IMR-90 (cell line): Measurements from ENCODE around the gene PITPNC1. TPM values are rescaled to one million over a fixed set of nuclear protein-coding genes. Genes with fewer than 3 reads are reported as not detected.

Experiments
- ATAC-seq: fragments of 200-7000 bp; cut with Tn5 transposase; 2 replicates; pipeline ENCODE4 v1.9.1; 2020; ENCODE audit warnings: low read depth, mild to moderate bottlenecking, moderate library complexity
- BruUV-seq: library from RNA; stranded (reverse); fragments of 400-500 nt; replicated peaks from 2 replicates; lab custom pipeline; 2021; lab: Mats Ljungman, UMichigan
- CTCF ChIA-PET: fragments of 300-600 bp; formaldehyde crosslinking; extraction: SDS; loops from one replicate; lab custom pipeline; 2021; ENCODE audit warnings: antibody characterized with exemption; lab: Yijun Ruan, JAX
- POLR2A ChIA-PET: fragments of 300-600 bp; sonication (Branson Sonifier 250); formaldehyde crosslinking; loops from one replicate; lab custom pipeline; 2022; ENCODE audit warnings: antibody characterized with exemption; ENCODE audit not compliant: unreplicated experiment; lab: Charles Lee
- DNase-seq: peaks from one replicate; pipeline ENCODE4 v3.0.0; 2013
- H2AFZ ChIP-seq: replicated peaks from 2 replicates; pipeline ENCODE3; 2013; ENCODE audit warnings: low read length, mild to moderate bottlenecking; ENCODE audit not compliant: poor library complexity
- H2AK5ac ChIP-seq: 2 replicates; pipeline ENCODE4 v1.6.1; 2013; ENCODE audit warnings: low read depth, low read length, inconsistent platforms
- H2AK9ac ChIP-seq: replicated peaks from 2 replicates; pipeline ENCODE3; 2013; ENCODE audit warnings: mild to moderate bottlenecking, low read depth, low read length, moderate library complexity; ENCODE audit not compliant: poor library complexity
- H2BK120ac ChIP-seq: 2 replicates; pipeline ENCODE4 v1.6.1; 2013; ENCODE audit warnings: low read depth, low read length, inconsistent platforms
- H2BK15ac ChIP-seq: 3 replicates; pipeline ENCODE4 v1.6.1; 2013; ENCODE audit warnings: low read depth, low read length, inconsistent platforms
- H2BK20ac ChIP-seq: 2 replicates; pipeline ENCODE4 v1.6.1; 2013; ENCODE audit warnings: low read depth, mild to moderate bottlenecking, inconsistent platforms, low read length, moderate library complexity
- H2BK5ac ChIP-seq: 2 replicates; pipeline ENCODE4 v1.6.1; 2013; ENCODE audit warnings: mild to moderate bottlenecking, low read depth, low read length, inconsistent platforms; ENCODE audit not compliant: poor library complexity, severe bottlenecking
- H3K14ac ChIP-seq: replicated peaks from 2 replicates; pipeline ENCODE4 v1.6.1; 2013; ENCODE audit warnings: low read depth, low read length, inconsistent platforms
- H3K18ac ChIP-seq: 2 replicates; pipeline ENCODE4 v1.6.1; 2013; ENCODE audit warnings: low read depth, low read length, control low read depth
- H3K23ac ChIP-seq: 2 replicates; pipeline ENCODE4 v1.6.1; 2013; ENCODE audit warnings: low read depth, low read length, inconsistent platforms
- H3K27ac ChIP-seq: 2 replicates; pipeline ENCODE4 v1.5.1; 2013; ENCODE audit warnings: mild to moderate bottlenecking, control low read depth, low read length; ENCODE audit not compliant: insufficient read depth
- H3K27me3 ChIP-seq: 2 replicates; pipeline ENCODE4 v1.6.1; 2013; ENCODE audit warnings: low read length; ENCODE audit not compliant: control insufficient read depth, insufficient read depth
- H3K36me3 ChIP-seq: 2 replicates; pipeline ENCODE4 v1.6.1; 2013; ENCODE audit warnings: low read length, mixed read lengths; ENCODE audit not compliant: control insufficient read depth, insufficient read depth
- H3K4ac ChIP-seq: 2 replicates; pipeline ENCODE4 v1.6.1; 2013; ENCODE audit warnings: low read depth, low read length, inconsistent platforms
- H3K4me1 ChIP-seq: 2 replicates; pipeline ENCODE4 v1.6.1; 2013; ENCODE audit warnings: low read length, mixed read lengths; ENCODE audit not compliant: control insufficient read depth, insufficient read depth
- H3K4me2 ChIP-seq: 2 replicates; pipeline ENCODE4 v1.6.1; 2013; ENCODE audit warnings: low read depth, mild to moderate bottlenecking, control low read depth, low read length, moderate library complexity
- H3K4me3 ChIP-seq: 2 replicates; pipeline ENCODE4 v1.5.1; 2013; ENCODE audit warnings: low read depth, mild to moderate bottlenecking, control low read depth, low read length, moderate library complexity; ENCODE audit not compliant: insufficient read depth
- H3K56ac ChIP-seq: 2 replicates; pipeline ENCODE4 v1.6.1; 2013; ENCODE audit warnings: low read length, inconsistent platforms; ENCODE audit not compliant: insufficient read depth; ENCODE audit errors: extremely low read depth
- H3K79me1 ChIP-seq, 2 experiments: 2 replicates each; pipeline ENCODE4 v1.6.1; 2013; ENCODE audit warnings: low read length in 2 of 2, inconsistent platforms in 1 of 2, low read depth in 1 of 2
- H3K9ac ChIP-seq: 2 replicates; pipeline ENCODE4 v1.6.1; 2013; ENCODE audit warnings: low read depth, low read length, control low read depth
- H3K9me1 ChIP-seq: 2 replicates; pipeline ENCODE4 v1.6.1; 2013; ENCODE audit warnings: low read length, inconsistent platforms; ENCODE audit not compliant: insufficient read depth
- H3K9me3 ChIP-seq: 2 replicates; pipeline ENCODE4 v1.6.1; 2013; ENCODE audit warnings: low read length; ENCODE audit not compliant: control insufficient read depth, insufficient read depth
- H4K20me1 ChIP-seq: 2 replicates; pipeline ENCODE4 v1.6.1; 2013; ENCODE audit warnings: low read length, inconsistent platforms; ENCODE audit not compliant: insufficient read depth
- H4K5ac ChIP-seq: 2 replicates; pipeline ENCODE4 v1.6.1; 2013; ENCODE audit warnings: mild to moderate bottlenecking, low read depth, low read length, control low read depth
- H4K8ac ChIP-seq, 2 experiments: 2 replicates each; pipeline ENCODE4 v1.6.1; 2013; ENCODE audit warnings: low read depth in 2 of 2, low read length in 2 of 2, control low read depth in 1 of 2, inconsistent platforms in 1 of 2
- H4K91ac ChIP-seq: 2 replicates; pipeline ENCODE4 v1.6.1; 2013; ENCODE audit warnings: low read depth, low read length, inconsistent platforms; ENCODE audit not compliant: insufficient read depth
- CHD1 ChIP-seq: IDR thresholded peaks from 2 replicates; pipeline ENCODE4 v1.6.1; 2012; ENCODE audit warnings: low read depth, low read length, improper control_type of control experiment
- ELK1 ChIP-seq: fragments of 150-350 bp; IDR thresholded peaks from 2 replicates; pipeline ENCODE4 v1.6.1; 2016; ENCODE audit warnings: low read depth, mild to moderate bottlenecking, low read length, moderate library complexity, borderline replicate concordance
- FOS ChIP-seq: fragments of 150-350 bp; IDR thresholded peaks from 2 replicates; pipeline ENCODE4 v1.6.1; 2016; ENCODE audit warnings: low read depth, low read length
- NFE2L2 ChIP-seq: fragments of 150-350 bp; IDR thresholded peaks from 2 replicates; pipeline ENCODE4 v1.6.1; 2016; ENCODE audit warnings: low read depth, mild to moderate bottlenecking, low read length
- POLR2A ChIP-seq: IDR thresholded peaks from 2 replicates; pipeline ENCODE4 v1.6.1; 2012; ENCODE audit warnings: mild to moderate bottlenecking, low read depth, low read length
- RCOR1 ChIP-seq: IDR thresholded peaks from 2 replicates; pipeline ENCODE4 v1.6.1; 2012; ENCODE audit warnings: mild to moderate bottlenecking, low read length, improper control_type of control experiment; ENCODE audit not compliant: insufficient replicate concordance
- WGBS, 2 experiments: methylation state at CpG; one replicate each; pipeline versions ENCODE4 v1.1.5 to v1.1.7; 2013; ENCODE audit warnings: missing lambda C conversion rate in 2 of 2; ENCODE audit not compliant: insufficient read length in 1 of 2; ENCODE audit errors: extremely low coverage in 2 of 2; 5-methylcytosine and 5-hydroxymethylcytosine counted together
- dilution Hi-C: fragments of 300-500 bp; cut with HindIII; formaldehyde crosslinking; loops from one replicate; pipeline ENCODE4 v1.14.3; 2018; ENCODE audit warnings: low sequenced_read_pairs; ENCODE audit not compliant: unreplicated experiment
- in situ Hi-C: fragments of 300-500 bp; cut with MboI; formaldehyde crosslinking; loops from 3 replicates; pipeline ENCODE4 v1.14.3; 2019; ENCODE audit warnings: low sequenced_read_pairs, inconsistent platforms, mixed read lengths
- intact Hi-C: fragments of 100-400 bp; cut with micrococcal nuclease; formaldehyde crosslinking; loops from 2 replicates; pipeline ENCODE4 v1.10.0; 2022
- polyA plus RNA-seq, 3 experiments: library from polyadenylated mRNA; depleted of rRNA; stranded (reverse); fragments of >200 nt; gene quantifications; 2 replicates each; pipeline ENCODE4 v1.2.3, GENCODE V29; 2012; ENCODE audit warnings: low replicate concordance in 1 of 3
- total RNA-seq: library from RNA; depleted of rRNA; stranded (reverse); fragments of >200 nt; gene quantifications from 2 replicates; pipeline ENCODE4 v1.2.3, GENCODE V29; 2012

The PITPNC1 gene
- total and polyA plus RNA-seq, 2 of the 4 experiments (the other 2 are of a cell fraction), result 4.1 TPM

GRCh38 chr17:67559381-67559966 is 182.4 kb downstream of the PITPNC1 start:
- TF ChIP-seq FOS (no peak), ELK1 (no peak), POLR2A (no peak), CHD1 (no peak), RCOR1 (no peak), NFE2L2 (no peak)
- ChIA-PET POLR2A (no interaction called here), CTCF (interaction anchor here (1.2 kb wide), 1 partner anchor 16 kb away, joined by 3 read pairs; no protein-coding TSS in a partner anchor)
- Histone ChIP-seq H3K9ac (no peak overlapping the region), H3K27ac (no peak overlapping the region), H2BK15ac (no peak overlapping the region), H3K23ac (no peak overlapping the region), H2AK5ac (no peak overlapping the region), H3K9me1 (0 out of 2 replicates have a peak, but pooled peaks cover 3% of the 10 kb centered on the region), H3K56ac (no peak overlapping the region), H3K36me3 (no peaks in the 10 kb centered on the region), H2AFZ (no peak overlapping the region), H3K14ac (no peak overlapping the region), H3K79me1 (no peaks in the 10 kb centered on the region; a peak in 2 of 4 replicates), H3K4me2 (no peak overlapping the region), H4K5ac (no peak overlapping the region), H3K4me1 (no peaks in the 10 kb centered on the region; the same call in 1 of the 2 replicates), H3K18ac (no peak overlapping the region), H2AK9ac (no peak overlapping the region), H4K20me1 (no peaks in the 10 kb centered on the region), H4K8ac (no peak overlapping the region), H4K91ac (no peak overlapping the region), H3K27me3 (no peaks in the 10 kb centered on the region), H2BK5ac (no peak overlapping the region), H2BK20ac (no peak overlapping the region), H3K4ac (no peak overlapping the region), H2BK120ac (no peak overlapping the region), H3K9me3 (no peaks in the 10 kb centered on the region), H3K4me3 (no peak overlapping the region)
- WGBS, 2 experiments, result 100% methylated on average over 4 of the region's 10 CpGs; no CpG with 5 or more reads in 1 of the 2 experiments
- ATAC-seq, result no peak
- no peak for DNase-seq
- no TSS peak for BruUV-seq
- intact Hi-C loops, result no loop called here
- in situ Hi-C loops, result no loop called here
- dilution Hi-C loops, result no loop called here
